OCI-M2 (cell line): ENCODE measurements around the gene GLS.
"Not testable (repeated sequence)": the region's sequence is repeated elsewhere in the genome, so short reads cannot be mapped to it uniquely, and the experiment has no call there.

Source experiments
- DNase-seq: peaks from one replicate; lab custom pipeline; 2025; ENCODE audit not compliant: unreplicated experiment; lab: John Stamatoyannopoulos, UW

The GLS gene

GRCh38 chr2:190929919-190930318 lies 49.3 kb downstream of the GLS start:
- no peak for DNase-seq

GRCh38 chr2:190930411-190930810 lies 49.8 kb downstream of the GLS start:
- DNase-seq, result no peak

GRCh38 chr2:190932514-190932913 lies 51.9 kb downstream of the GLS start:
- no peak for DNase-seq

- DNase-seq, result no peak
Measured at GRCh38 chr2:190933361-190933760, 52.7 kb downstream of the GLS start.

- no peak for DNase-seq
Measured at GRCh38 chr2:190935054-190935453, 54.4 kb downstream of the GLS start.

- no peak for DNase-seq
Measured at GRCh38 chr2:190938771-190939335, 58.2 kb downstream of the GLS start.

GRCh38 chr2:190940454-190940853 lies 59.8 kb downstream of the GLS start:
- DNase-seq, result no peak

- DNase-seq, result no peak
Measured at GRCh38 chr2:190941571-190941970, 61.0 kb downstream of the GLS start.

- no peak for DNase-seq
Measured at GRCh38 chr2:190942697-190943096, 62.1 kb downstream of the GLS start.

- DNase-seq, result no peak
Measured at GRCh38 chr2:190943706-190944105, 63.1 kb downstream of the GLS start.

GRCh38 chr2:190947141-190947540 lies 66.5 kb downstream of the GLS start:
- DNase-seq, result no peak

GRCh38 chr2:190947711-190948251 lies 67.2 kb downstream of the GLS start:
- DNase-seq, result no peak

- DNase-seq, result no peak
Measured at GRCh38 chr2:190948671-190949070, 68.0 kb downstream of the GLS start.

GRCh38 chr2:190950566-190950991 lies 70.0 kb downstream of the GLS start:
- DNase-seq, result no peak

GRCh38 chr2:190953257-190953656 lies 72.6 kb downstream of the GLS start:
- DNase-seq, result no peak

GRCh38 chr2:190959911-190960788 lies 79.5 kb downstream of the GLS start:
- DNase-seq, result no peak

- DNase-seq, result not testable (repeated sequence)
Measured at GRCh38 chr2:190961117-190961516, 80.5 kb downstream of the GLS start.

- no peak for DNase-seq
Measured at GRCh38 chr2:190961918-190962487, 81.4 kb downstream of the GLS start.

- no peak for DNase-seq
Measured at GRCh38 chr2:190963088-190963487, 82.5 kb downstream of the GLS start.

- no peak for DNase-seq
Measured at GRCh38 chr2:190964170-190964795, 83.7 kb downstream of the GLS start.

GRCh38 chr2:190965580-190966222 lies 85.1 kb downstream of the GLS start:
- DNase-seq, result no peak
